A673 (cell line): ENCODE results near the gene ZC3H18. TPM values are rescaled to one million over a fixed set of nuclear protein-coding genes. Genes with fewer than 3 reads are reported as not detected.

Experiments used
- BruUV-seq: library from RNA; stranded (reverse); fragments of 400-500 nt; replicated peaks from 2 replicates; lab custom pipeline; 2021; lab: Mats Ljungman, UMichigan
- CTCF ChIA-PET: fragments of 300-600 bp; sonication (Branson Sonifier 250); formaldehyde crosslinking; loops from one replicate; lab custom pipeline; 2022; ENCODE audit warnings: antibody characterized with exemption; lab: Charles Lee
- POLR2A ChIA-PET: fragments of 300-600 bp; sonication (Branson Sonifier 250); formaldehyde crosslinking; loops from one replicate; lab custom pipeline; 2022; ENCODE audit warnings: antibody characterized with exemption; ENCODE audit not compliant: low non-redundant PET; lab: Charles Lee
- DNase-seq: peaks from one replicate; pipeline ENCODE4 v3.0.0-alpha.2; 2015; ENCODE audit warnings: low spot score
- H3K27ac ChIP-seq: fragments of 200-600 bp; sonication (generic); 2 replicates; pipeline ENCODE4 v1.5.1; 2016; ENCODE audit warnings: mixed run types, low read depth, mild to moderate bottlenecking, mixed read lengths, antibody characterized with exemption, low read length; ENCODE audit not compliant: poor library complexity, severe bottlenecking
- H3K27me3 ChIP-seq: fragments of 200-600 bp; sonication (generic); replicated peaks from 2 replicates; pipeline ENCODE4 v1.6.1; 2017; ENCODE audit warnings: mixed run types, low read depth, mild to moderate bottlenecking, mixed read lengths, antibody characterized with exemption, low read length; ENCODE audit not compliant: insufficient read depth, poor library complexity
- H3K36me3 ChIP-seq: fragments of 200-600 bp; sonication (generic); 2 replicates; pipeline ENCODE4 v1.6.1; 2016; ENCODE audit warnings: mixed run types, mild to moderate bottlenecking, mixed read lengths, antibody characterized with exemption, low read length; ENCODE audit not compliant: insufficient read depth, poor library complexity, severe bottlenecking
- H3K4me1 ChIP-seq: fragments of 200-600 bp; sonication (generic); 2 replicates; pipeline ENCODE4 v1.6.1; 2017; ENCODE audit warnings: mixed run types, mild to moderate bottlenecking, mixed read lengths, antibody characterized with exemption, low read length; ENCODE audit not compliant: insufficient read depth, poor library complexity, severe bottlenecking
- H3K4me3 ChIP-seq: fragments of 200-600 bp; sonication (generic); 2 replicates; pipeline ENCODE4 v1.5.1; 2016; ENCODE audit warnings: low read depth, mixed run types, mild to moderate bottlenecking, mixed read lengths, low read length; ENCODE audit not compliant: poor library complexity, severe bottlenecking
- H3K9me3 ChIP-seq: fragments of 200-600 bp; sonication (generic); 2 replicates; pipeline ENCODE4 v1.6.1; 2016; ENCODE audit warnings: mixed run types, low read depth, mild to moderate bottlenecking, mixed read lengths, antibody characterized with exemption, low read length; ENCODE audit not compliant: poor library complexity, severe bottlenecking
- CTCF ChIP-seq: fragments of 300-800, 200-600 bp; sonication (generic); conservative IDR thresholded peaks from 2 replicates; pipeline ENCODE4 v1.5.1; 2017; ENCODE audit warnings: low read depth, mild to moderate bottlenecking, antibody characterized with exemption, low read length, moderate library complexity, mixed read lengths
- EZH2 ChIP-seq: fragments of 200-600 bp; sonication (generic); IDR thresholded peaks from 2 replicates; pipeline ENCODE4 v1.6.1; 2017; ENCODE audit warnings: borderline replicate concordance, low read depth, mild to moderate bottlenecking, mixed read lengths, antibody characterized with exemption, low read length; ENCODE audit not compliant: poor library complexity, severe bottlenecking
- intact Hi-C: fragments of 100-400 bp; cut with micrococcal nuclease; formaldehyde crosslinking; loops from one replicate; pipeline ENCODE4 v1.10.0; 2022; ENCODE audit not compliant: unreplicated experiment
- total RNA-seq: library from RNA; stranded (reverse); gene quantifications from 2 replicates; pipeline ENCODE4 v1.2.3, GENCODE V29; 2021

ZC3H18 gene
- total RNA-seq, 1 experiment from 2014 or later, result 83.4 TPM

GRCh38 chr16:88536510-88536909 is 33.7 kb upstream of the ZC3H18 start:
- Histone ChIP-seq H3K27me3 (peaks cover 22% of the 10 kb centered on the region), H3K36me3 (no peaks in the 10 kb centered on the region), H3K9me3 (no peaks in the 10 kb centered on the region), H3K27ac (no peak overlapping the region), H3K4me3 (no peak overlapping the region), H3K4me1 (no peaks in the 10 kb centered on the region)
- no peak for DNase-seq
- POLR2A ChIA-PET, result interaction anchor here (0.5 kb wide), 1 partner anchor 118 kb away, joined by 7 read pairs; no protein-coding TSS in a partner anchor
- TF ChIP-seq EZH2, result no peak
- TF ChIP-seq CTCF, result no peak
- intact Hi-C loops, result no loop called here
- CTCF ChIA-PET, result no interaction called here
- BruUV-seq, result no TSS peak

GRCh38 chr16:88536971-88537751 is 33.0 kb upstream of the ZC3H18 start:
- H3K27ac ChIP-seq, result no peak overlapping the region
- H3K4me3 ChIP-seq, result no peak overlapping the region
- intact Hi-C loops, result no loop called here
- H3K27me3 ChIP-seq, result peaks cover 22% of the 10 kb centered on the region
- POLR2A ChIA-PET, result no interaction called here
- no peaks in the 10 kb centered on the region for H3K4me1 ChIP-seq
- H3K36me3 ChIP-seq, result no peaks in the 10 kb centered on the region
- H3K9me3 ChIP-seq, result no peaks in the 10 kb centered on the region
- CTCF ChIA-PET, result no interaction called here
- no peak for DNase-seq
- no TSS peak for BruUV-seq
- TF ChIP-seq EZH2 (no peak), CTCF (no peak)

- Histone ChIP-seq H3K4me1 (no peaks in the 10 kb centered on the region), H3K36me3 (no peaks in the 10 kb centered on the region), H3K4me3 (no peak overlapping the region), H3K27ac (no peak overlapping the region), H3K9me3 (peaks cover 4% of the 10 kb centered on the region), H3K27me3 (peaks cover 22% of the 10 kb centered on the region)
- TF ChIP-seq EZH2 (no peak), CTCF (no peak)
- ChIA-PET CTCF (no interaction called here), POLR2A (no interaction called here)
- DNase-seq, result no peak
- intact Hi-C loops, result no loop called here
- BruUV-seq, result no TSS peak
These were observed 32.3 kb upstream of the ZC3H18 start for GRCh38 chr16:88537859-88538258.
